GM12892 (cell line): Measurements from ENCODE around the gene TRAPPC10. TPM values are rescaled to one million over a fixed set of nuclear protein-coding genes. Genes with fewer than 3 reads are reported as not detected.
A peak's percentile ranks its signal among the peaks of the same experiment; 100 is the strongest.

Experiments used
- DNase-seq: peaks from one replicate; pipeline ENCODE4 v3.0.0; 2011; ENCODE audit not compliant: insufficient read length
- FAIRE-seq: peaks from 2 replicates; lab custom pipeline; 2011; peaks lifted over from hg19 to GRCh38; lab: Jason Lieb, UNC
- POLR2A ChIP-seq: IDR thresholded peaks from 2 replicates; pipeline ENCODE4 v1.6.1; 2011; ENCODE audit warnings: low read depth, low read length, control low read depth
- POLR2AphosphoS5 ChIP-seq: IDR thresholded peaks from 2 replicates; pipeline ENCODE4 v1.6.1; 2011; ENCODE audit warnings: low read depth, low read length, control low read depth
- TAF1 ChIP-seq: IDR thresholded peaks from 2 replicates; pipeline ENCODE4 v1.6.1; 2011; ENCODE audit warnings: low read depth, mild to moderate bottlenecking, control low read depth, low read length, borderline replicate concordance
- polyA plus RNA-seq: library from polyadenylated mRNA; unstranded; fragments of >200 nt; gene quantifications from one replicate; pipeline ENCODE4 v1.2.1, GENCODE V29; 2012; ENCODE audit warnings: missing spikeins, inconsistent platforms; ENCODE audit not compliant: missing spikeins

Gene TRAPPC10, protein sequence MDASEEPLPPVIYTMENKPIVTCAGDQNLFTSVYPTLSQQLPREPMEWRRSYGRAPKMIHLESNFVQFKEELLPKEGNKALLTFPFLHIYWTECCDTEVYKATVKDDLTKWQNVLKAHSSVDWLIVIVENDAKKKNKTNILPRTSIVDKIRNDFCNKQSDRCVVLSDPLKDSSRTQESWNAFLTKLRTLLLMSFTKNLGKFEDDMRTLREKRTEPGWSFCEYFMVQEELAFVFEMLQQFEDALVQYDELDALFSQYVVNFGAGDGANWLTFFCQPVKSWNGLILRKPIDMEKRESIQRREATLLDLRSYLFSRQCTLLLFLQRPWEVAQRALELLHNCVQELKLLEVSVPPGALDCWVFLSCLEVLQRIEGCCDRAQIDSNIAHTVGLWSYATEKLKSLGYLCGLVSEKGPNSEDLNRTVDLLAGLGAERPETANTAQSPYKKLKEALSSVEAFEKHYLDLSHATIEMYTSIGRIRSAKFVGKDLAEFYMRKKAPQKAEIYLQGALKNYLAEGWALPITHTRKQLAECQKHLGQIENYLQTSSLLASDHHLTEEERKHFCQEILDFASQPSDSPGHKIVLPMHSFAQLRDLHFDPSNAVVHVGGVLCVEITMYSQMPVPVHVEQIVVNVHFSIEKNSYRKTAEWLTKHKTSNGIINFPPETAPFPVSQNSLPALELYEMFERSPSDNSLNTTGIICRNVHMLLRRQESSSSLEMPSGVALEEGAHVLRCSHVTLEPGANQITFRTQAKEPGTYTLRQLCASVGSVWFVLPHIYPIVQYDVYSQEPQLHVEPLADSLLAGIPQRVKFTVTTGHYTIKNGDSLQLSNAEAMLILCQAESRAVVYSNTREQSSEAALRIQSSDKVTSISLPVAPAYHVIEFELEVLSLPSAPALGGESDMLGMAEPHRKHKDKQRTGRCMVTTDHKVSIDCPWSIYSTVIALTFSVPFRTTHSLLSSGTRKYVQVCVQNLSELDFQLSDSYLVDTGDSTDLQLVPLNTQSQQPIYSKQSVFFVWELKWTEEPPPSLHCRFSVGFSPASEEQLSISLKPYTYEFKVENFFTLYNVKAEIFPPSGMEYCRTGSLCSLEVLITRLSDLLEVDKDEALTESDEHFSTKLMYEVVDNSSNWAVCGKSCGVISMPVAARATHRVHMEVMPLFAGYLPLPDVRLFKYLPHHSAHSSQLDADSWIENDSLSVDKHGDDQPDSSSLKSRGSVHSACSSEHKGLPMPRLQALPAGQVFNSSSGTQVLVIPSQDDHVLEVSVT
- polyA plus RNA-seq, result 24.6 TPM

DNA sequence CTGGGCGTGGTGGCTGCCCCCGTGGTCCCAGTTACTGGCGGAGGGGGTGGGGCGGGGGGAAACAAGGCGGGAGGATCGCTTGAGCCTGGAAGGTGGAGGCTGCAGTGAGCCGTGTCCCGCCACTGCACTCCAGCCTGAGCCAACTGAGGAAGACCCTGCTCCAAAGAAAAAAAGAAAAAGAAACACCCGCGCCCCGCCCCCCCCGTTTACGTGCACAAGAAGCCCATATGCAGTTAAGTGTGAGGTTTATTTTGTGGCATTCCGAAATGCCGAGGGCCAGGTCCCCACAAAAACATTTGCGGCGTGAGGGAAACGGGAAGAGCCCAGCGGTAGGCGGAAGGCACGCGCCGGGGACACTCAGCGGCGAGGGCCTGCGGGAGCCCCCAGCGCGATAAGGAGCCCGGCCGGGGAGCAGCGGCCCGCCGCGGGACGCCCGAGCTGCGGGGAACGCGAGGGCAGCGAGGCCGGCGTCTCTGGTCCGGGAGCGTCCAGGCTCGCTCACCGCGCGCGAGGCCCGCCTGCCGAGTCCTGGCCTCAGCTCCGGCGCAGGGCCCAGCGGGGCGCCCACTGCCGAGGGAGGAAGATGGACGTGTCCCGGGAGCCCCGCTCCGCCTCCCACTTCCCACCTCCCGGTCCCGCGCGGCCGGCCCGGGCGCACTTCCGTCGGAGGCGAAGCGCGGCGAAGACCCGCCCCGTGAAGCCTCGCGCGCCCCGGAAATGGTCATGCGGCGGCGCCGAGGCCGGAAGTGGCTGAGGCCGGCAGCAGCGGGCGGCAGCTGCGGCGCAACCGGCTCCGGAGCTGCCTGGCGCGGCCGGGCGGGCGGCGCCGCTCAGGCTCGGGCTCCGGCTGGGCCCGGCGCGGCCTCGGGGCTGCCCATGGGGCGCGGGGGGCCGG, at the start of gene TRAPPC10:
TSS of gene TRAPPC10 (plus strand) at position 731 of the 895 bp plus-strand sequence. CDS start 185 bp downstream, outside the sequence.
- TF ChIP-seq POLR2A (peak; percentile 90), POLR2AphosphoS5 (peak; percentile 81), TAF1 (no peak; the same call in 1 of the 2 replicates)
- DNase-seq (peak; percentile 80), FAIRE-seq (peak; percentile 75)

DNA sequence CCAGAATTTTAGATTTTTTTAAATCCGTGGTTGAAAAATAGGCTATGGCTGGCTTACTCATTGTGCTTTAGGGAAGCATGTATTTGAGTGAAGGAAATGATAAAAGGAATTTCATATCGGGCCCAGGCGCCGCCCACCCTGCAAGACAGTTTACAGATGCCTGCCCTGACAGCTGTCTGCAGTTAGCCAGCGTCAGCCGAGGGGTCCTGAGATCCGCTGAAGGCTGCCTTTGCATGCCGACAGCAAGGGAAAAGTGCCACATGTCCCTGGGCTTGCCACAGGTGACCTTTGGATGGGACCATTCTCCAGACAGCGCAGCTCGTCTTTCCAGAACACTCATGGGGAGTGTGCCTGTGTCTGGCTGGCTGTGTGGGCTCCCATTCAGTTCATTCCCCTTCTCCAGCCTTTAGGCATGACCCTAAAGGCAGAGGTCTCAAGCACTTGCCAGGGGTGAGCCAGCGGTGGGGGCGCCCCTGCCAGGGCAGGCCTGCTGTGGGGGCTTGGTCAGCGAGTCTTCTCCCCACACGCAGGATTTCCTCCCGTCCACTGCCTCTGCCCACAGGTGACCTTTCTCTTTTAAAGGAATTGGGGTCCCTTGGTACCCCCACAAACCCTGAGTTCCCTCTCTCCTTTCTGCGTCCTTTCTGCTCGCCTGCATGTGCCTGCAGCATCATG, 46.1 kb upstream of the TRAPPC10 start:
- DNase-seq, result no peak
- TF ChIP-seq TAF1 (no peak), POLR2AphosphoS5 (no peak), POLR2A (no peak)
- FAIRE-seq, result no peak

DNA sequence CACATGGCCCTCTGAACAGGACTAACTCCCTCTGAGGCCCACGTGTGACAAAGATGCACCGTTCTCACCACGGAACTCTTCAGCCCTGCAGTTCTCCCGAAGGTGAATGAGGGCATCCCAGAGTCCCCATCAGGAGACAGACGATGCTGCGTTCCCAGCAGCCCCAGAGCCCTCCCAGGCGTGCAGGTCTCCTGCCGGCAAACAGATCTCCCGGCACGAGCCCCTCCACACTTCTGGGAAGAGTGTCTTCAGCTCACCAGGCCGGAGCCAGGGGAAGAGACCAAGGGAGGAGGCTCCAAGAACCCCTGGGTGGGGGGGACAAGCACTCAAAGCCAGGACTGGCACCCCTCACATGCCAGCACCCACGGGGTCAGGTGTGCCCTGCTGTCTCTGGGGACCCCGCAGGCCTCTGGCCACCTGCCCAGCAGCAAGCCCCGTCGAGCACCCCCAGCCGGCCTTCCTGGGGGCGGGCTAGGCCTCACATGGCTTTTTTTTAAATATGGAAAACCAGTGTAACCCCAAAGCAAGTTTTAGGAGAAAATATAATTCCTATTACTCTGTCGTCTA, 45.1 kb upstream of the TRAPPC10 start:
- FAIRE-seq, result no peak
- no peak for DNase-seq
- TF ChIP-seq TAF1 (no peak), POLR2AphosphoS5 (no peak), POLR2A (no peak)

DNA sequence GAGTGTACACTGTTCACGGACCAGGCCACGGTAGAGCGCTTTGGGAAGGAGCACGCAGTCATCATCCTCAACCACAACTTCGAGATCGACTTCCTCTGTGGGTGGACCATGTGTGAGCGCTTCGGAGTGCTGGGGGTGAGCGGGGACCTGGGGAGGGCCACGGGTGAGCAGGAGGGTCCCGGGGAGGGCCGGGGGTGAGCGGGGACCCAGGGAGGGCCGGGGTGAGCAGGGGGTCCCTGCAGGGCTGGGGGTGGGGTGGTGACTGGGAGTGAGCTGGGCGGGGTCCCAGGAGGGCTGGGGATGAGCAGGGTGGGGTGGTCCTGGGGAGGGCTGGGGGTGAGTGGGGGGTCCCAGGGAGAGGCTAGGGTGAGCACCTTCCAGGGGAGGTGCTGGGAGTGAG, 44.1 kb upstream of the TRAPPC10 start:
- no peak for DNase-seq
- FAIRE-seq, result no peak

DNA sequence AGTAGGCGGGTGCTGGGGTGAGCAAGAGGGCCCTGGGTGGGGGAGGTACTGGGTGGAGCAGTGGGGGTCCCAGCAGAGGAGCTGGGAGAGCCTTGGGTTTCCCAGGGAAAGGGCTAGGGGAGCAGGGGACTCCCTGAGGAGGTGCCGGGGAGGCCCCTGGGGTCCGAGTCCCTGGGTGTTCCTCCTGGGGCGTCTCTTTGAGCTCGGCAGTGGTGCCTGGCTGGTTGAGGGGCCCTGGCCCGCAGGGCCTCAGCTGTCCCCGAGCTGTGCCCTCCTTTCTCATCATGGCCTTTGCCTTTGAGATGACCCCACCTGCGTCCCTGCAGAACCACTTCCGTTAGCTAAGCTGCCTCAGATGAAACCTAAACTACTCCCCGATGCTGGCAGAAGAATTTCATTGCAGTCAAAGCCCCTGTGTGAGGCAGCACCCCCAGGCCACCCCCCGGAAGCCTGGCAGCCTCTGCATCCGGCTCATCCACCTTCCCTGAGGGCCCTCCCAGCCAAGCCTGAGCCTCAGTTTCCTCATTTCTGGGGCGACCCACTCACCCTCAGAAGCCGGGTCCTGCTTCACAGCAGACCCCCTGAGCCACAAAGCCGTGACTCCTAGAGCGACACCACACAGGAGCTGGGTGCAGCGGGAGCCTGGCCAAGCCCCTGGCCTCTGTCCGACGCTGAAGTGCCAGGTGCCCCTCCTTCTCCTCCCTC, 43.5 kb upstream of the TRAPPC10 start:
- FAIRE-seq, result no peak
- TF ChIP-seq POLR2A (no peak), TAF1 (no peak), POLR2AphosphoS5 (no peak)
- no peak for DNase-seq

More for the DNA sequence above, 44.1 kb upstream of the TRAPPC10 start:
- TF ChIP-seq POLR2A, result no peak
- TF ChIP-seq TAF1, result no peak
- no peak for TF ChIP-seq POLR2AphosphoS5

DNA sequence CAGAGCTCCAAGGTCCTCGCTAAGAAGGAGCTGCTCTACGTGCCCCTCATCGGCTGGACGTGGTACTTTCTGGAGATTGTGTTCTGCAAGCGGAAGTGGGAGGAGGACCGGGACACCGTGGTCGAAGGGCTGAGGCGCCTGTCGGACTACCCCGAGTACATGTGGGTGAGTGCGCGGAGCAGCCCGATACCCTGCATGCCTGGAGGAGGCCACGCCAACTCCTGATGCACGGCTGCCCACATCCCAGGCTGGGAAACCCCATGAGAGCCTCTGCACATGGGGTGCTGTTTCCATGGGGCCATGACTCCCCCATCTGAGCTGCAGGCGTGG, 43.0 kb upstream of the TRAPPC10 start:
- no peak for TF ChIP-seq TAF1
- no peak for TF ChIP-seq POLR2A
- TF ChIP-seq POLR2AphosphoS5, result no peak
- FAIRE-seq (no peak), DNase-seq (no peak)

DNA sequence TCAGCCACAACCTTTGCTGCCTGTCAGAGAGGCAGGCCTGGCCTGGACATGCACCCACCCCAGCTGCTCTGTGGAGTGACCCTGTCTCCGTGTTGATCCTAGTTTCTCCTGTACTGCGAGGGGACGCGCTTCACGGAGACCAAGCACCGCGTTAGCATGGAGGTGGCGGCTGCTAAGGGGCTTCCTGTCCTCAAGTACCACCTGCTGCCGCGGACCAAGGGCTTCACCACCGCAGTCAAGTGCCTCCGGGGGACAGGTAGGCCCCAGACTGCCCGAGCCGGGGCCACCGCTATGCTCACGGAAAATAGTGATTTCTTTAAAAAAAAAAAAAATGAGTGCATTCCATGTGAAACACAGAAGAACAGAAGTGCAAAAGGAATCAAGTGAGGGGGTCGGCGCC, 41.6 kb upstream of the TRAPPC10 start:
- FAIRE-seq (no peak), DNase-seq (no peak)
- TF ChIP-seq POLR2AphosphoS5 (no peak), POLR2A (no peak), TAF1 (no peak)

DNA sequence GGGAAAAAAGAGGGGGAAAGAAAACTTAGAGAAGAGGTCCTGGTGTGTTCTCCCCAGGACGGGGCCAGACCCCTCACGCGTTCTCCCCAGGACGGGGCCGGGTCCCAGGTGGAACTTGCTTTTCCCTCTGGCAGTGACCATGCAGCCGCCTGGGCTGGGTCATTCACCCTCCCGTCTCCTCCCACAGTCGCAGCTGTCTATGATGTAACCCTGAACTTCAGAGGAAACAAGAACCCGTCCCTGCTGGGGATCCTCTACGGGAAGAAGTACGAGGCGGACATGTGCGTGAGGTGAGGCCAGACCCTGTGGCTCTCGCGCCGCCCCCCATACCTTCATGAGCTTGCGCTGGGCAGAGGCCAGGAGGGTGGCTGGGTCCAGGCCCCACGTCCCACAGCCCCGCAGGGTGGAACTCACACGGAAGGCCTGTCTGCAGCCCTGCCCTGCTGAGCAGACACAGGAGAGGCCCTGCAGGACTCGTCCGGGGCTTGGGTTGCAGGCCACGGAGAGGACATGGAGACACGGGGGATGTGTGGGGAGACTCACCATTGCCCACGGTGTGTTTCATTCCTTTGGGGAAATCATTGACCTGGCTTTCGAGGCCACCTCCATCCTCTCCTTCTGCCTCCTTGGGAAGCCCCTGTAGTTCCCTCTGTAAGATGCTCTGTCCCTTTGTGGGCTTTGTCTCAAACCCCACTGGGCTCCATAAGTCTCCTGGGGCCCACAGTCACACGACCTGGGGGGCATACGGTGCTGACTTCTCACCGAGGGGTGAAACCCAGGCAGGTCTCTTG, 40.7 kb upstream of the TRAPPC10 start:
- TF ChIP-seq POLR2AphosphoS5 (no peak), POLR2A (no peak), TAF1 (no peak)
- DNase-seq, result no peak
- no peak for FAIRE-seq

DNA sequence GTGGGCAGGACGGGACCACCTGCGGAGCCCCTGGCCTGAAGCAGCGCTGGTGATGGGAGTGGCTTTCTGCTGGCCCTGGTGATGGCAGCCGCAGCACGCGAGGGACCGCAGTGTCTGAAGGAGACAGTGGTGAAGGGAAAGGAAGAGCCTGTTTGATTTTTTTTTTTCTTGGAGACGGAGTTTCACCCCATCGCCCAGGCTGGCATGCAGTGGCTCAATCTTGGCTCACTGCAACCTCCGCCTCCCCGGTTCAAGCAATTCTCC, 40.2 kb upstream of the TRAPPC10 start:
- TF ChIP-seq TAF1 (no peak), POLR2A (no peak), POLR2AphosphoS5 (no peak)
- FAIRE-seq (no peak), DNase-seq (no peak)
